ENCODE data around the gene RBM14.
A peak's percentile ranks its signal among the peaks of the same experiment; 100 is the strongest.
"Not testable (repeated sequence)": the region's sequence is repeated elsewhere in the genome, so short reads cannot be mapped to it uniquely, and the experiment has no call there.

Gene RBM14

DNA sequence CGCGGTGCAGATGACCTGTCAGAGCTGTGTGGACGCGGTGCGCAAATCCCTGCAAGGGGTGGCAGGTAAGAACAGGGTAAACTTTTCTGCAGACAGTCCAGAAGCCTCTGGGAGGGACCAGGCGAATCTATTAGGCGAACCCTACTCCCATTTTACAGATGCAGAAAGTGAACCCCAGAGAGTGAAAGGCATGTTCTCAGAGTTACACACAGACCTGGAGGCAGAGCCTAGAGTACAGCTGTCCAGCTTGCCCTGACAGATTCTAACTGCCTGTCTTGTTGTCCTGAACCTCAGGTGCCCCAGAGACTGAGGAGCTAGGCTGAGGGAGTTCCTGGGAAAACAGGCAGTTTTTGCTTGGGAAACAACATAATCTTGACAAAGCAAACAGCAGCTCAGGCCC is 22.8 kb upstream of the RBM14 start:
- in situ Hi-C loops (cut with HindIII; ENCODE audit: low pct_ligation_motif_present, low pct_unique_long_range_greater_than_20kb, low sequenced_read_pairs), result no loop called here
- no peak for DNase-seq

DNA sequence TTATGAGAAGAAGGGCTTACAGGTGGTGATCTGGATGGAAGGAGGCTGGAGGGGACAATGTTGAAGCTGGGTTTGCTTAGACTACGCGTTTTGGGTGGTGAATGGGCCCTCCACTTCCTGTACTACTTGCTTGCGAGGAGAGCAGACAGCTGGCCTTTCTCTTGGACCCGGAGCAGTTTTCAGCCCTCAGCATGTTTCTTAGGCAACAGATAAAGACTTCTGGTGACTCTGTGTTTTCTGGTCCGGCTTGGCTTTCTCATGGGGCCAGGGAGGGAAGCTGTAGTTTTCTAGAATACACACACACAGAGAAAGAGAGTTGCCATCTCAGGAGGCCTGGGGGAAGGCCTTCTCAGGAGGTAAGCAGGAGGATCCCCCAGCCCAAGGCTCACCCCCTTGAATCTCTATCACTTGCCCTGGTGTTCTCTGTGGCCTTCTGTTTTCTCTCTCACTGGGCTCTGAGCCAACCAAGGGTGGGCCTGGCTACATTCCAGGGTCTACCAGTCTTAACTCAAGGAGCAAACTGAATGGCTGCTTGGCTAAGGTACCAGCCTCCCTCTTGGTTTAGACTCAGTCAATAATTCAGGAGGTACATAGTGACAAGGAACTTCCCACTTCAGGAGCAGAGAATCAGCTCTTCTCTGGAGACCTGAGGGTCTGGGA is 21.1 kb upstream of the RBM14 start:
- DNase-seq, result no peak

DNA sequence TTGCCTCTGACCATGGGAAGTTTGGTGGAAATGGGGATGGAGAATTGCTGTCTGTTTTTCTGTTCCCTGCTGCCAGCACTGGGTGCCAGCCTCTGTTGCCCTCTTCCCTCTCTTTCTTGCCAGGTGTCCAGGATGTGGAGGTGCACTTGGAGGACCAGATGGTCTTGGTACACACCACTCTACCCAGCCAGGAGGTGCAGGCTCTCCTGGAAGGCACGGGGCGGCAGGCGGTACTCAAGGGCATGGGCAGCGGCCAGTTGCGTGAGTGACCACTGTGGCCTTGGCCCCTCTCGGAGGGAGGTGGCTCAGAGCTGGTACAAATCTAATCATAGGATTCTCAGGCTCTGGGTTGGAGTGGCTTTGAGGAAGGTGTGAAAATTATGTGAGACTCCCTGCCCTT is 17.4 kb upstream of the RBM14 start:
- DNase-seq, result no peak
- in situ Hi-C loops (cut with HindIII; ENCODE audit: low pct_ligation_motif_present, low pct_unique_long_range_greater_than_20kb, low sequenced_read_pairs), result no loop called here

More for the DNA sequence above, 21.1 kb upstream of the RBM14 start:
- in situ Hi-C loops (cut with HindIII; ENCODE audit: low pct_ligation_motif_present, low pct_unique_long_range_greater_than_20kb, low sequenced_read_pairs), result no loop called here

DNA sequence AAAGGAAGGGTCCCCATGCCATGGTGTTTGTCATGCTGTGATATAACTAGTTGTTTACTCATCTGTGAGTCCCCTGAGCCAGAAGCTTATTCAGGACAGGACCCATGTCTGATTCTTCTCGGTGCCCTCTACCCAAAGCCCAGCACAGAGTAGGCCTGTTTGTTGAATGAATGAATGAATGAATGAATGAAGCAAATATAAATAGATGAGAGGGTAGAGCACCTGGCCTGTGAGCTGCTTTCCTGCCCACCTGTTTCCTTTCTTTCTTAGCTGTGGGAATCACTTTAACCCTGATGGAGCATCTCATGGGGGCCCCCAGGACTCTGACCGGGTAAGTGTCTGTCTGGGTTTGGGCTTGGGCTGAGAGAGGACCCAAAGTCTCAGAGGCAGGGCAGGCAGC is 16.2 kb upstream of the RBM14 start:
- in situ Hi-C loops (cut with HindIII; ENCODE audit: low pct_ligation_motif_present, low pct_unique_long_range_greater_than_20kb, low sequenced_read_pairs), result no loop called here
- no peak for DNase-seq

DNA sequence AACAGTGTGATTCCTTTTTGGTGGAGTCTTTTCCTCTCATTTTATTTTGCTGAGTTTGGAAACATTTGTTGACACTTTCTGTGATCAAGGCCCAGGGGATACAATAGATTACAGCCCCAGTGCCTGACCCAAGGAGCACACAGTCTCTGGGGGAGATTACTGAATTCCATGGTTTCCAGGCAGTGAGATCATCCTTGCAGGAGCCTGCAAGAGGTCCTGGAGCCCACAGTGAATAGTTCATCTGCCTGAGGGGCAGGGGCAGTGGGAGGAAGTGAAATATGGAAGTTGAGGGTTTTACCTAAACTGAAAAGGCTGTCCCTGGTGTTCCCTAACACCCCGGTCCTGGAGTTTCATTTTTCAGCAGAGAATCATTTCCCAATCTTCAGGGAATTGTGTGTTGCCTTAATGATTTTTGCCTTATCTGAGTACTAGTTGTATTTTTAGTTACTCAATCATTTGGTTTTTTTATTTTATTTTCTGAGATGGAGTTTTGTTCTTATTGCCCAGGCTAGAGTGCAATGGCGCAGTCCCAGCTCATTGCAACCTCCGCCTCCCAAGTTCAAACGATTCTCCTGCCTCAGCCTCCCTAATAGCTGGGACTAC is 15.7 kb upstream of the RBM14 start:
- DNase-seq, result no peak
- in situ Hi-C loops (cut with HindIII; ENCODE audit: low pct_ligation_motif_present, low pct_unique_long_range_greater_than_20kb, low sequenced_read_pairs), result no loop called here

DNA sequence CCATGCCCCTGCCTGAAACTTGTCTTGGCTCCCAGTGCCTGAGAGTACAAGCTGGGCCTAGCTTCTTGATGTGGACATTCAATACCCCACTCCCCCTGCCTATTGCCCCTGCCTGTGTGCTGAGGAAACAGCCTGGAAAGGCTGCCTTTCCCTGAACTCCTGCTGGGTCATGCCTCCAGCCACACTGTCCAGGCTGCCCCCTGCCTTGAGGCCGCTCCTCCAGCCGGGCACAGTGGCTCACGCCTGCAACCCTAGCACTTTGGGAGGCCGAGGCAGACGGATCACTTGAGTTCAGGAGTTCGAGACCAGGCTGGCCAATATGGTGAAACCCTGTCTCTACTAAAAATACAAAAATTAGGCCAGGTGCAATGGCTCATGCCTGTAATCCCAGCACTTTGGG is 13.4 kb upstream of the RBM14 start:
- no peak for DNase-seq
- in situ Hi-C loops (cut with HindIII; ENCODE audit: low pct_ligation_motif_present, low pct_unique_long_range_greater_than_20kb, low sequenced_read_pairs), result no loop called here

DNA sequence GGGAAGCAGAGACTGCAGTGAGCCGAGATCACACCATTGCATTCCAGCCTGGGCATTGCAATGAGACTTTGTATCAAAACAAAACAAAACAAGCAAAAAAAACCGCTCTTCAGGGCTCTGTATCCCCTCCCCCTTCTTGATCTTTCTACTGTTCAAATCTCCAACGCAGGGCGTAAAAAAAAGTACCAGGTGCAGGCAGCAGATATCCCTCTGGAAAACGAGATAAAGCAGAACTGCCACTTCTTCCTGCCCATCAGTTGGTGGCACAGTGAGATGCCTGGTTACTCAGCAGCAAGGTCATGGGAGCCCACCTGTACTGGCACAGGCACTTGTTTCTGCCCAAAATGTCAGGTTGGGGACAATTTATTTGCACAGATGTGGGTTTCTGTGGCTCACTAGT is 12.3 kb upstream of the RBM14 start:
- no peak for DNase-seq
- in situ Hi-C loops (cut with HindIII; ENCODE audit: low pct_ligation_motif_present, low pct_unique_long_range_greater_than_20kb, low sequenced_read_pairs), result no loop called here

DNA sequence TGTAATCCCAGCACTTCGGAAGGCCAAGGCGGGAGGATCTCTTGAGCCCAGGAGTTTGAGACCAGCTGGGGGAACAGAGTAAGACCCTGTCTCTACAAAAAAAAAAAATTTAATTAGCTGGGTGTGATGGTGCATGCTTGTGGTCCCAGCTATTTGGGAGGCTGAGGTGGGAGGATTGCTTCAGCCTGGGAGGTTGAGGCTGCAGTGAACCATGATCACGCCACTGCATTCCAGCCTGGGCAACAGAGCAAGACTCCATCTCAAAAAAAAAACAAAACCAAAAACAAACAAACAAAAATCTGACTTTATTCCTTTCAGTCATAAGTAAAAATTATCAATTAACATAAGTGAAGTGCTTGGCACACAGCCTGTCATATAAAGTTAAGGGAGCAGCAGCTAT is 9.8 kb upstream of the RBM14 start:
- in situ Hi-C loops (cut with HindIII; ENCODE audit: low pct_ligation_motif_present, low pct_unique_long_range_greater_than_20kb, low sequenced_read_pairs); DNase-seq: not testable (repeated sequence)

DNA sequence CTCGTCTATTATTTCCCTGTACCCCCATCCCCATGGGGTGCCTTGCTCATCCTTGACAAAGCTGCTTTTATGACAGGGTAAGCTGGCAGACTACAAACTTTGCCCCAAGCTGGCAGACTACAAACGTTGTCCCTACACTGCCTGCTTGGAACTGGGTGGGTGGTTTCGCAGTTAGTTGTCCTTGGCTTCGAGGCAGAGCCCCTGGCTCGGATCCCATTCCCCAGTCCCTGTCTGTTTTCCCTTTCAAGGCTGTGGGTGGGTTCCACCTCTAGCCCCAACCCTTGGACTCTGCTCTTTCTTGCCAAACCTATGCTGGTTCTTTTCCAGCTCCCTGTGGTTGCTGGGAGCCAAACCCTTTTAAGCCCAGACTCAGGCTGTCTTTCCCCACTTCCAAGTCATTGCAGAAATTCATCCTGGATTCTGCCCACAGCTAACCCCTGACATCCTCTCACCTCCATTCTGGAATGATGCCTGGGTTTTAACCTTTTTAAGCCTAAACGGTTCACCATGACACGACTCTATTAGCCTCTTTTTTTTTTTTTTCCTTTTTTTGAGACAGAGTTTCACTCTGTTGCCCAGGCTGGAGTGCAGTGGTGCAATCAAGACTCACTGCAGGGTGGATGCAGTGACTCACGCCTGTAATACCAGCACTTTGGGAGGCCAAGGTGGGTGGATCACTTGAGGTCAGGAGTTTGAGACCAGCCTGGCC is 9.2 kb upstream of the RBM14 start:
- peak; percentile 49 for DNase-seq
- in situ Hi-C loops (cut with HindIII; ENCODE audit: low pct_ligation_motif_present, low pct_unique_long_range_greater_than_20kb, low sequenced_read_pairs), result no loop called here

DNA sequence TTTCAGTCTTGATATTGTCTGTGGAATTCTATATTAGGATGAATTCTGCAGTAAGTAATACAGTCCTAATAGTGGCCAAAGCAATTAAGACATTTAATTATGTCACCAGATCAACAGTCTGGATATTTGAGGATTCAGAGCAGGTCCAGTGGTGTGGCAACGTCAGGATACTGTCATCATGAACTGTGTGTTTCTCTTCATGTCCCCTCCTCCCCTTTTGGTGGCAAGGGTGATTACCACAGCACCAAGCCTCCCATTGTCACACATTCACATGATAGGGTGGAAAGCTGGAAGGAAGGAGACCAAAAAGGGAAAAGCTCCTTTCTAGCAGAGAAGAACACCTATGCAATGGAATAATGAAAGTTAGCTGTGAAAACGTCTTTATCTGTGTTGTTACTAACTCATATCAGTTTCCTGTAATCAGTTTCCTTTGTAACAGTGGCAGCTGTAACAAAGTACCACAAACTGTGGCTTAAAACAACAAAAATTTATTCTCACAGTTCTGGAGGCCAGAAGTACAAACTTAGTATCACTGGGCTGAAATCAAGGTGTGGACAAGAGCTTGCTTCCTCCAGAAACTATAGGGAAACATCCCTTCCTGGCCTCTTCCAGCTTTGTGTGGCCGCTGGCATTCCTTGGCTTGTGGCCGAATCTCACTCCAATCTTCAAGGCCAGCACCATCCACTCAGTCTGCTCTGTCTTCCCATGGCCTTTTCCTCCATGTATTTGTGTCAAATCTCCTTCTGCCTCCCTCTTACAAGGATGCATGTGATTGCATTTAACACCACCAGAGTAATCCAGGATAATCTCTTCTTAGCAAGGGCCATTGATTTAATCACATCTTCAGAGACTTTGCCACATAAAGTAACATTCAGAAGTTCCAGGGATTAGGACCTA is 6.5 kb upstream of the RBM14 start:
- DNase-seq, result no peak
- in situ Hi-C loops (cut with HindIII; ENCODE audit: low pct_ligation_motif_present, low pct_unique_long_range_greater_than_20kb, low sequenced_read_pairs), result no loop called here

DNA sequence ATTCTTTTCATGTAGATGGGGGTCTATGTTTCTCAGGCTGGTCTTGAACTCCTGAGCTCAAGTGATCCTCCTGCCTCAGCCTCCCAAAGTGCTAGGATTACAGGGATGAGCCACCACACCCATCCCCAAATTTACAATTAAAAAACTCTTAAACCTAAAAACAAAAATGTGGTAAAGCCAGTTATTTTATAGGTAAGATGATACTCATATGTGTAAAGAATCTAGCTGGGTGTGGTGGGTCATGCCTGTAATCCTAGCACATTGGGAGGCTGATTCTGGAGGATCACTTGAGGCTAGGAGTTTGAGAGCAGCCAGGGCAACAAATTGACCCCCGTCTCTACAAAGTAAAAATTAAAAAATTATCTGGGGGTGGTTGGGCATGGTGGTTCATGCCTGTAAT is 4.0 kb upstream of the RBM14 start:
- in situ Hi-C loops (cut with HindIII; ENCODE audit: low pct_ligation_motif_present, low pct_unique_long_range_greater_than_20kb, low sequenced_read_pairs), result no loop called here
- no peak for DNase-seq

DNA sequence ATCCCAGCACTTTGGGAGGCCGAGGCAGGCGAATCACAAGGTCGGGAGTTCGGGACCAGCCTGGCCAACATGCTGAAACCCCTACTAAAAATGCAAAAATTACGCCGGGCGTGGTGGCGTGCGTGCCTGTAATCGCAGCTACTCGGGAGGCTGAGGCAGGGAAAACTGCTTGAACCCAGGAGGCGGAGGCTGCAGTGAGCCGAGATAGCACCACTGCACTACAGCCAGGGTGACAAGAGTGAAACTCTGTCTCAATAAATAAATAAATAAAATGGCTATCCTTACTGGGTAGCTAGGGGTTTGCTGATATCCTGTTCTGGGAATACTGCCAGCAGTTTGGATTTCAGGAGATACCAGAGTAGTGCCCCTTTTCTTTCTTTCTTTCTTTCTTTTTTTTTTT is 2.4 kb upstream of the RBM14 start:
- DNase-seq, result no peak
- in situ Hi-C loops (cut with HindIII; ENCODE audit: low pct_ligation_motif_present, low pct_unique_long_range_greater_than_20kb, low sequenced_read_pairs), result no loop called here

DNA sequence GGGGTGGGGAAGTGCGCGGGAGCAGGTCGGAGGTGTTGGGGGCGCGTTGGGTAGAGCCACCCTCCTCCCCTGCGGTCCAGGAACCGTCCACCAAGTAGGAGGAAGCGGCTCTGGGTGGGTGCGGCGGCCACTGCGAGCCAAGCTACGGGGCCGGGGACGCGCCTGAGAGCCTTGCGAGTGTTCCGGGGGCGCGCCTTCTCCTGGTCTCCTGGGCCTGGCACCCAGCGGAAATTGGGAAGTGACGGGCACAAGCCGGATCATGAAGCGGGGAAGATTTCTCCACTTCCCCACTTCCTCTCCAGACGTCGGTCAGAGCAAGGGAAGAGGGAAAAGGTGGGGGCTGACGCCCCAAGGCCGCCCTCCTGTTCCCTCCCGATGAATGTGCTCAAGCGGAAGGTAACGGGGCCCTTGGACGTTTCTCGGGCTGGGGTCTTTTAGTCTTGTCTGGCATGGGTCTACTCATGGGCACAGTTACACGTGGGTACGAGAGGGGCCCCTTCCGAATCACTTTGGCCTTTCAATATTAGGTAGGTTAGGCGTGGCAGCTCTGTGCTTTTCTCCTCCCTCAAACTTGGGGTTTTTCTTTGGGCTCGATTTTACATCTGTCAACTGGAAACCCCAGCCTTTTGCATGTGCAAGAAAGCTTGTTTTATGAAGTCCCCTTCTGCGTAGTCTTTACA is 865 bp downstream of the RBM14 start:
- in situ Hi-C loops (cut with HindIII; ENCODE audit: low pct_ligation_motif_present, low pct_unique_long_range_greater_than_20kb, low sequenced_read_pairs), result no loop called here
- DNase-seq, result peak; percentile 40

DNA sequence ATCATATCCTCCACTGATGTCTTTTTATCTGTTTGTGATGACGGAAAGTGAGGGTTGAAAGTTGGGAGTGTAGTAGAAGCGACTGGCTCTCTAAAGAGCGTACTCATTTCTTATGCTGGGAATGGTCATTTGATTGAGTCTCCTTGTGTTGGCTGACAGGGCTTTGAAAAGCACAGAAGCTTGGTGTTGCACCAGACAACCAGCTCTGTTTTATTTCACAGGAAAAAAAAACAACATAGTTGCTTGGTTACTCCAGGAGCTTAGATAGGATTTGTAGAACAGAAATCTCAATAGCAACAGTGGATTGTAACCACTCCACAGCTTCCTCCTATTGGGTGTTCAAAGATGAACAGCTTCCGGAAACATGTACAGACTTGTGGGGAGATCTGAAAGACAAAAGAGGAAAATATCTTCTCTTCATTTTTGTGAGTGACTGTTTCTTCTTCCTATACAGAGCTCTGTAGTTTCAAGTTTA is 2.7 kb downstream of the RBM14 start:
- in situ Hi-C loops (cut with HindIII; ENCODE audit: low pct_ligation_motif_present, low pct_unique_long_range_greater_than_20kb, low sequenced_read_pairs), result no loop called here
- no peak for DNase-seq

DNA sequence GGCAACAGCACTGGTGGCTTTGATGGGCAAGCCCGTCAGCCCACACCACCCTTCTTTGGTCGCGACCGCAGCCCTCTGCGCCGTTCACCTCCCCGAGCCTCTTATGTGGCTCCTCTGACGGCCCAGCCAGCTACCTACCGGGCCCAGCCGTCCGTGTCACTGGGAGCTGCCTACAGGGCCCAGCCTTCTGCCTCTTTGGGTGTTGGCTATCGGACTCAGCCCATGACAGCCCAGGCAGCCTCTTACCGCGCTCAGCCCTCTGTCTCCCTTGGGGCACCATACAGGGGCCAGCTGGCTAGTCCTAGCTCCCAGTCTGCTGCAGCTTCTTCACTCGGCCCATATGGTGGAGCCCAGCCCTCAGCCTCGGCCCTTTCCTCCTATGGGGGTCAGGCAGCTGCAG is 8.0 kb downstream of the RBM14 start:
- DNase-seq, result no peak
- in situ Hi-C loops (cut with HindIII; ENCODE audit: low pct_ligation_motif_present, low pct_unique_long_range_greater_than_20kb, low sequenced_read_pairs), result no loop called here

DNA sequence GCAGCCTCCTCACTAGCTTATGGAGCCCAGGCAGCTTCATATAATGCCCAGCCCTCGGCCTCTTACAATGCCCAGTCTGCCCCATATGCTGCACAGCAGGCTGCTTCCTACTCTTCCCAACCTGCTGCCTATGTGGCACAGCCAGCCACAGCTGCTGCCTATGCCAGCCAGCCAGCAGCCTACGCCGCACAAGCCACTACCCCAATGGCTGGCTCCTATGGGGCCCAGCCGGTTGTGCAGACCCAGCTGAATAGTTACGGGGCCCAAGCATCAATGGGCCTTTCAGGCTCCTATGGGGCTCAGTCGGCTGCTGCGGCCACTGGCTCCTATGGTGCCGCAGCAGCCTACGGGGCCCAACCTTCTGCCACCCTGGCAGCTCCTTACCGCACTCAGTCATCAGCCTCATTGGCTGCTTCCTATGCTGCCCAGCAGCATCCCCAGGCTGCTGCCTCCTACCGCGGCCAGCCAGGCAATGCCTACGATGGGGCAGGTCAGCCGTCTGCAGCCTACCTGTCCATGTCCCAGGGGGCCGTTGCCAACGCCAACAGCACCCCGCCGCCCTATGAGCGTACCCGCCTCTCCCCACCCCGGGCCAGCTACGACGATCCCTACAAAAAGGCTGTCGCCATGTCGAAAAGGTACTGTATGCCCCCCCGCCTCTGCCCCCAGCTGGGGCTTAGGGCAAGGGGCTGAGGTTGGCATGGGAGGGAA is 8.8 kb downstream of the RBM14 start:
- in situ Hi-C loops (cut with HindIII; ENCODE audit: low pct_ligation_motif_present, low pct_unique_long_range_greater_than_20kb, low sequenced_read_pairs), result no loop called here
- DNase-seq, result no peak

DNA sequence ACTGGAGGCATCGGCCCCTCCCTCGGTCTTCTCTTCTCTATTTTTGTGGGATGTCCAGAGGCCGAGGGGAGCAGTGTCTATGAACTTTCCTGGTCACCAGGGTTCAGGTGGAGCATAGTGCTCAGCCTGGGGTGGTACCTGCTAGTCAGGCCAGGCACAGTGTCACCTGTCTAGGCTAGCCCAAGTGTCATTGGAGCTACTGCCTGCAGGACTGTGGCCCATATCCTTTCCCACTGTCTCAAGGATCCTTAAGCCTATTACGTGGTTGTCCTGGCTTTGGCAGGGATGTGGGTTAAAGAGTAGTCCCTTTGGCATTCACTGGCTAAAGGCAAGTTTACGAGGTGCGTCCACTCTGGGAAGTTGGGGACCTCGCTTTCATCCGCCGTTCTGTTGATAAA is 9.3 kb downstream of the RBM14 start:
- in situ Hi-C loops (cut with HindIII; ENCODE audit: low pct_ligation_motif_present, low pct_unique_long_range_greater_than_20kb, low sequenced_read_pairs), result no loop called here

DNA sequence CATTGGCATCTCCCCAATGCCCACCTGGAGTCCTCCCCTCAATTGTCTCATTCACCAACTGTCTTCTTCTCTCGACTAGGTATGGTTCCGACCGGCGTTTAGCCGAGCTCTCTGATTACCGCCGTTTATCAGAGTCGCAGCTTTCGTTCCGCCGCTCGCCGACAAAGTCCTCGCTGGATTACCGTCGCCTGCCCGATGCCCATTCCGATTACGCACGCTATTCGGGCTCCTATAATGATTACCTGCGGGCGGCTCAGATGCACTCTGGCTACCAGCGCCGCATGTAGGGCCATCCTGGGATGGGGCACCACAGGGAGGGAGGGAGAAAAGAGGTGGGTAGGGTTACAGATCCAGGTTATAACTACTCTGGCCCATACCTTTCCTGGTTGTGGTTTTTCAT is 10.0 kb downstream of the RBM14 start:
- in situ Hi-C loops (cut with HindIII; ENCODE audit: low pct_ligation_motif_present, low pct_unique_long_range_greater_than_20kb, low sequenced_read_pairs), result no loop called here
- no peak for DNase-seq

More for the DNA sequence above, 9.3 kb downstream of the RBM14 start:
- no peak for DNase-seq
